Cardiac ventricle fibroblast (primary cell): Measurements from ENCODE around the gene FAM81B. TPM values are rescaled to one million over a fixed set of nuclear protein-coding genes. Genes with fewer than 3 reads are reported as not detected.

Source experiments
- total RNA-seq: library from RNA; depleted of rRNA; stranded (reverse); fragments of >200 nt; gene quantifications from 2 replicates; pipeline ENCODE4 v1.2.3, GENCODE V29; 2015

FAM81B gene
- not detected in 2 replicates for total RNA-seq

GRCh38 chr5:95390812-95391492 lies at the start of gene FAM81B:
Gene FAM81B (plus strand): TSS chr5:95391366. CDS start chr5:95391390, 24 bp downstream.

Other genes starting within 250 kb of the FAM81B start
- gene MCTP1, start 106.3 kb upstream of the FAM81B start, total RNA-seq, result 1.9 and 2.2 TPM in 2 replicates
- gene SKIC3, start 163.6 kb downstream of the FAM81B start, total RNA-seq, result 48.0 and 49.3 TPM in 2 replicates
- gene ARSK, start 163.7 kb downstream of the FAM81B start, total RNA-seq, result 10.2 and 10.5 TPM in 2 replicates
- gene GPR150, start 228.7 kb downstream of the FAM81B start, total RNA-seq, result 0.20 and 0.31 TPM in 2 replicates